Esophagus squamous epithelium (tissue), 5 donors: ENCODE measurements around the gene KCNK1. TPM values are rescaled to one million over a fixed set of nuclear protein-coding genes. Genes with fewer than 3 reads are reported as not detected.
"Not testable (repeated sequence)": the region's sequence is repeated elsewhere in the genome, so short reads cannot be mapped to it uniquely, and the experiment has no call there.

Experiments
- DNase-seq: peaks from one replicate; lab custom pipeline; 2025; lab: John Stamatoyannopoulos, UW
- H3K27ac ChIP-seq, 4 donors: fragments of 200-600 bp; sonication (generic); one replicate each; pipeline ENCODE4 v1.5.1; 2016 to 2019; ENCODE audit warnings: mild to moderate bottlenecking in 1 of 4
- H3K27me3 ChIP-seq, 4 donors: fragments of 200-600 bp; sonication (generic); 1 replicate in 3 of 4; 2 replicates in 1 of 4; pipeline versions ENCODE4 v1.5.1 to v1.6.0; 2017 to 2021; ENCODE audit warnings: antibody characterized with exemption in 1 of 4
- H3K36me3 ChIP-seq, 3 donors: fragments of 200-600 bp; sonication (generic); one replicate each; pipeline ENCODE4 v1.5.1; 2016 to 2019
- H3K4me1 ChIP-seq, 3 donors: fragments of 200-600 bp; sonication (generic); one replicate each; pipeline ENCODE4 v1.5.1; 2017 to 2019
- H3K4me3 ChIP-seq, 4 donors: fragments of 200-600 bp; sonication (generic); 1 replicate in 3 of 4; 2 replicates in 1 of 4; pipeline ENCODE4 v1.5.1; 2016 to 2019; ENCODE audit warnings: mild to moderate bottlenecking in 2 of 4, moderate library complexity in 1 of 4
- H3K9me3 ChIP-seq, 3 donors: fragments of 200-600 bp; sonication (generic); one replicate each; pipeline ENCODE4 v1.5.1; 2016 to 2019
- CTCF ChIP-seq, 6 experiments: fragments of 450-650 bp in 4 of 6; fragments of 200-600 bp in 2 of 6; sonication (generic) in 2 of 6; IDR thresholded peaks; one replicate each; pipeline ENCODE4 v1.5.1; 2016 to 2019; ENCODE audit warnings: antibody characterized with exemption in 6 of 6, mild to moderate bottlenecking in 4 of 6, moderate library complexity in 4 of 6
- POLR2A ChIP-seq, 4 donors: fragments of 450-650 bp; IDR thresholded peaks; one replicate each; pipeline ENCODE4 v1.6.1; 2017; ENCODE audit warnings: antibody characterized with exemption in 4 of 4, mild to moderate bottlenecking in 4 of 4, moderate library complexity in 3 of 4
- WGBS, 2 donors: methylation state at CpG; one replicate each; pipeline ENCODE4 v1.1.5; 2018; 5-methylcytosine and 5-hydroxymethylcytosine counted together
- intact Hi-C: fragments of 100-400 bp; cut with DNase I; formaldehyde crosslinking; loops from one replicate; pipeline ENCODE4 v1.15.0; 2022
- total RNA-seq, 4 donors: library from RNA; depleted of rRNA; stranded (reverse); fragments of >200 nt; gene quantifications; one replicate each; pipeline ENCODE4 v1.1.0, GENCODE V29; 2016
- donor health status: DM: yes; HTN: yes; CAD: no.

Gene KCNK1
- total RNA-seq, 4 donors from 2014 or later, result 11.2 to 25.7 (median 16.7) TPM

- Histone ChIP-seq H3K27me3 (no peaks in the 10 kb centered on the region), H3K36me3 (no peaks in the 10 kb centered on the region), H3K4me1 (no peaks in the 10 kb centered on the region), H3K9me3 (no peaks in the 10 kb centered on the region), H3K27ac (no peak overlapping the region), H3K4me3 (no peak overlapping the region)
- WGBS, 2 donors, result 82 to 89% methylated on average over 6 of the region's 6 CpGs
- no peak for TF ChIP-seq POLR2A (IDR thresholded peaks at IDR 0.05)
- TF ChIP-seq CTCF (IDR thresholded peaks at IDR 0.05), result no peak
- no peak for DNase-seq
- intact Hi-C loops, result no loop called here
Observed at GRCh38 chr1:233679030-233679429, 65.1 kb downstream of the KCNK1 start.

DNA sequence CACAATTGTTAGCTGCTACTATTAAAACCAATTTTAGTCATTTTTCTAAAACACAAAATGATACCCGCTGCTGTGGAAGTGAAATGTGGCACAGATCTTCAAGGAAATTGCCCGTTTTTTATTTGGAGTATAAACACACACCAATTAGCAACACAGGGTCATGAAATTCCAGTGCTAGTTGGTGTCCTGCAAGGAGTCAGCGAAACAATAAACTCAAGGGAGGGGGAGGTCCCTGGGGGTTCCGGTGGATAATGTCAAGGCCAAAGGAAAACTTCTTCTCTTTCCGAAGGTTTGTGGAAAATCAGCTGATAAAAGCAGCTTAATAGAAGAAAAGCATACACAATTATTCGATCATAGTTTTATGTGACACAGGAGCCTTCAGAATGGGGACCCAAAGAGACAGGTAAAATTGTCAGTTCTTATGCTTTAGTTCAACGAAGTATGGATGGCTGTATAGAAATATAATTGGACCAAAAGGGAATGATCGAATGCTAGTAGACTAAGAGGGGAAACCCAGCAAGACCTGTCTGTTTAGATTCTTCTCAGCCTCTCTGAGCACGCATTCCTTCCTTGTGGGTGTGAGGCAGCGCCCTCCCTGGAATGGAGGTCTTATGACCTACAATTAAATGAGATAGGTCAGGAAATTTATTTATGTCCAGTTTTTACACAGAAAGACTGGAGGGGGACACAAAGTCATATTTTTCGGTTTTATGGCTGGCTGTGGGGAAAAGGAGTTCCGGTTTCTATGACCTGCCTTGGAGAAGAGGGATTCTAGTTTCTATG, 65.9 kb downstream of the KCNK1 start:
- H3K9me3 ChIP-seq, result no peaks in the 10 kb centered on the region
- H3K36me3 ChIP-seq, result no peaks in the 10 kb centered on the region
- TF ChIP-seq POLR2A (IDR thresholded peaks at IDR 0.05), result no peak
- TF ChIP-seq CTCF (IDR thresholded peaks at IDR 0.05), result no peak
- H3K27ac ChIP-seq, result no peak overlapping the region
- no peaks in the 10 kb centered on the region for H3K4me1 ChIP-seq
- no peaks in the 10 kb centered on the region for H3K27me3 ChIP-seq
- no peak overlapping the region for H3K4me3 ChIP-seq
- DNase-seq, result no peak
- WGBS, 2 donors, result 76 to 78% methylated on average over 12 of the region's 12 CpGs
- intact Hi-C loops, result no loop called here

DNA sequence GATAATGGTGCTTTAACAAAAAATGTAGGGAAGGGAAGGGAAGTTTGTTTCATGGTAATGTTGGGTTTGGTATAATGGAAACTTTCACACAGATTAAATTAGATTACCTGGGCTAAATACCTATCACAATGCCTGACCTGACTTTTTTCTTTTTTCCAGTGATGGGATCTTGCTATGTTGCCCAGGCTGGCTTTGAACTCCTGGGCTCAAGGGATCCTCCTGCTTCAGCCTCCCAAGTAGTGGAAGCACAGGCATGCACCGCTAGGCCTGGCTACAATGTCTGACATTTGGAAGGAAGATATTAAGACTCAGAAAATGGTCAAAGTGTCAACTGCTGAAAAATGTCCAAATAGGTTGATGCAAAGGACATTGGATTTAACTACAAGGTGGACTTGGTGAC, 67.4 kb downstream of the KCNK1 start:
- 70 to 100% methylated on average over 1 of the region's 1 CpG for WGBS, 2 donors
- no peaks in the 10 kb centered on the region for H3K36me3 ChIP-seq
- no peaks in the 10 kb centered on the region for H3K27me3 ChIP-seq
- TF ChIP-seq CTCF (IDR thresholded peaks at IDR 0.05) (no peak), POLR2A (IDR thresholded peaks at IDR 0.05) (no peak)
- H3K4me1 ChIP-seq, result no peaks in the 10 kb centered on the region
- no peak overlapping the region for H3K27ac ChIP-seq
- no peak overlapping the region for H3K4me3 ChIP-seq
- DNase-seq, result no peak
- H3K9me3 ChIP-seq, result no peaks in the 10 kb centered on the region
- intact Hi-C loops, result no loop called here

- H3K4me3 ChIP-seq, intact Hi-C loops, H3K9me3 ChIP-seq, DNase-seq, H3K27ac ChIP-seq, H3K27me3 ChIP-seq, H3K36me3 ChIP-seq: not testable (repeated sequence)
- peaks cover 0 to 23% (median 2%) of the 10 kb centered on the region in 3 donors for H3K4me1 ChIP-seq
- WGBS, 2 donors, result 82 to 92% methylated on average over 5 to 11 of the region's 11 CpGs
Observed at GRCh38 chr1:233686653-233687052, 72.7 kb downstream of the KCNK1 start.

- intact Hi-C loops, result no loop called here
- 72 to 75% methylated on average over 3 of the region's 3 CpGs for WGBS, 2 donors
- no peak for DNase-seq
- TF ChIP-seq POLR2A (IDR thresholded peaks at IDR 0.05) (no peak), CTCF (IDR thresholded peaks at IDR 0.05) (no peak)
- peaks cover 0 to 23% (median 2%) of the 10 kb centered on the region in 3 donors for H3K4me1 ChIP-seq
- no peaks in the 10 kb centered on the region for H3K36me3 ChIP-seq
- no peaks in the 10 kb centered on the region for H3K27me3 ChIP-seq
- H3K27ac ChIP-seq, result peak overlapping the region; percentile 39 to 72 (median 58)
- H3K4me3 ChIP-seq, result no peak overlapping the region
- H3K9me3 ChIP-seq, result no peaks in the 10 kb centered on the region
Observed at GRCh38 chr1:233689017-233689747, 75.3 kb downstream of the KCNK1 start.
